HG03575 (cell line): ENCODE results near the gene MANSC1.
"Not testable (repeated sequence)": the region's sequence is repeated elsewhere in the genome, so short reads cannot be mapped to it uniquely, and the experiment has no call there.

Experiments used
- ATAC-seq: cut with Tn5 transposase; IDR thresholded peaks from one replicate; pipeline ENCODE4 v1.9.1; 2021; ENCODE audit not compliant: unreplicated experiment, insufficient number of reproducible peaks, low FRiP score; ENCODE audit errors: extremely low read depth

The MANSC1 gene

GRCh38 chr12:12366701-12367481 lies 16.8 kb upstream of the MANSC1 start:
- no peak for ATAC-seq

GRCh38 chr12:12365931-12366431 lies 15.9 kb upstream of the MANSC1 start:
- ATAC-seq, result no peak

DNA sequence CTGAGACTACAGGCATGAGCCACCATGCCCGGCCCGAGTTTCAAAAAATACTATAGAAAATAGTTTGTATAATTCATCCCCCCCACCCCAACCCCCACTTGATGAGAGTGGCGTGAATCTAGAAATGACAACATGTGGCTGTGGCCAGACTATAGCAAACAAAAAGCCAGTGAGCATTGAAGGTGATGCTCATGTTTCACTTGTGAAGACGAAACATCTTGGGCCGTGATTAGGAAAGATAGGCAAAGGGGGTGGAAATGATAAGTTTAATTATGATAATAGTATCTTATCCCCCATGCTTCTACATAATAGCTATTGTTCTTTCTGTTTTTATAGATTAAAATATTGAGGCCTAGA lies 15.4 kb upstream of the MANSC1 start:
- no peak for ATAC-seq

DNA sequence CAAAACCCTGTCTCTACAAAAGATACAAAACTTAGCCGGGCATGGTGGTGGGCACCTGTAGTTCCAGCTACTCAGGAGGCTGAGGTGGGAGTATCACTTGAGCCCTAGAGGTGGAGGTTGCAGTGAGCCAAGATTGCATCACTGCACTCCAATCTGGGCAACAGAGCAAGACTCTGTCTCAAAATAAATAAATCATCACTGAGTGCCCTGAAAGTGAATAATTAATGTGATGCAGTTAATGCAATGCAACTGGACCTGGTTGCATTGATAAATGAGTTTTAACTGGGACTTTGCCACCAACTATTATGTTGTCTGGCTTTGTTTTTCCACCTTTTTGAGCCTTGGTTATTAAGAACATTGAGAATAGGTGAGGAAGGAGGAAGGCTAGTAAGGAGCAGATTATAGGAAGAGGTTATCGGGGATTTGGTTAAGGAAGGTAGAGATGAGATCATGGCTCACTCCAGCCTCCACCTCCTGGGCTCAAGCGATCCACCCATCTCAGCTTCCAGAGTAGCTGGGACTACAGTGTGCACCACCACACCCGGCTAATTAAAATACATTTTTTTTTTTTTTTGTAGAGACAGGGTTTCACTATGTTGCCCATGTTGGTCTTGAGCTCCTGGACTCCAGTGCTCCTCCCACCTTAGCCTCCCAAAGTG lies 14.9 kb upstream of the MANSC1 start:
- ATAC-seq, result no peak

GRCh38 chr12:12358528-12358927 lies 8.5 kb upstream of the MANSC1 start:
- no peak for ATAC-seq

- ATAC-seq, result no peak
Observed at GRCh38 chr12:12357719-12358461, 7.8 kb upstream of the MANSC1 start.

DNA sequence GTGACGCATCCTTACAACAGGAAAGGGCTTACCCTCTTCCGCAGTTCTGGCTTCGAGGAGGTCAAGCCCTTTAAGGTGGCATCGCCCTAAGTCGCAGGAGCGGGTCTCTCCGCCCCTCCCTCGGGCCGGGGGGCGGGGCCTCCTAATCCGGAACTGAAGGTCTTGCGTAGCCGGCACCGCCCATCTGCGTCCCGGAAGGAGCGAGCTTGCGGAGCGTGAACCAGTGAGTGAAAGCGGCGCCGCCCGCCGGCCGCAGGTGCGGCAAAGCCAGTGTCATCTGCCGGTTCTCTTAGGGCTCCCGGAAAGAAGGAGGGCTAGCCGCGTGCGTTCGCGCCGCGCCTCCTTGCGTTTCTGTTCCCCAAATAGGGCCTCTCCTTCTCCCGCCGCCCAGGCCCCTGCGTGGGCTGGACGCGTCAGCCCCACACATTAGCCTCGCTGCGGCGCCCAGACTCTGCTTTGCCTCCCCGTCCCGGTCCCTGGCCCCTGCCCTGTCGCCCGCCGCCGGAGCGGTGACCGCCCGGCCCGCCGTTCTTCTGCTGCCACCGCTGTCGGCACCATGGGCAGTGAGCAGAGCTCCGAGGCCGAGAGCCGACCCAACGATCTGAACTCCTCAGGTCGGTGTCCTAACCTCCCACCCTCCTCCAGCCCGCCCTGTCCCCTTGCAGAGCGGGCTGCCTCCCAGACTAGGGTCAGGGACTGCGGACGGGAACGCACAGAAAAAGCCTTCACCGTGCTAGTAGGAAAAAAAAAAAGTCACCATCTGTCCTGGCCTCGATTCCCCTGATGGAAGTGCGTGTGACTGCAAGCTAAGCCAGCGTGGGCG lies 7.1 kb upstream of the MANSC1 start, which contains the start of gene BORCS5:
BORCS5 (plus strand) TSS at position 183 of the 823 bp plus-strand sequence; CDS start at position 557, 374 bp downstream.
- peak; percentile 64 for ATAC-seq

DNA sequence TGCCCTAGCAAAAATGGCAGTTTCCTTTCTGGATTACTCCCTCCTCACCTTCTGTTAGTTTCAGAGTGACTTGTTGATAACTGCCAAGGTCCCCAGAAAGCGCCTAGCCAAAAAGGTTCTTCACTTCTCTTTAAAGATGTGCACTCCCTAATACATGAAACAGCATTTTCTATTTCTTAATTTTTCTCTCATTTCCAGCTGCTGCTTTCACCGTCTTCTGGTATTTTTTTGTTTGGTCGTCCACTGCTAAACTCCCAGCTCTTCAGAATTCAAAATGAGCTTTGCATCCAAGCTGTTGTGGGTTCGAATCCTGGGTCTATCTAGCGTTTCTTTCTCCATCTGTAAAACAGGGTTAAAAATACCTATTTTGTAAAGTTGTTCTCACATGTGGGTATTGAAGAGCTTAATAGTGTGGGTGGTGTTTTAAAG lies 6.4 kb upstream of the MANSC1 start:
- ATAC-seq, result no peak

- ATAC-seq, result no peak
Observed at GRCh38 chr12:12353807-12354206, 3.8 kb upstream of the MANSC1 start.

DNA sequence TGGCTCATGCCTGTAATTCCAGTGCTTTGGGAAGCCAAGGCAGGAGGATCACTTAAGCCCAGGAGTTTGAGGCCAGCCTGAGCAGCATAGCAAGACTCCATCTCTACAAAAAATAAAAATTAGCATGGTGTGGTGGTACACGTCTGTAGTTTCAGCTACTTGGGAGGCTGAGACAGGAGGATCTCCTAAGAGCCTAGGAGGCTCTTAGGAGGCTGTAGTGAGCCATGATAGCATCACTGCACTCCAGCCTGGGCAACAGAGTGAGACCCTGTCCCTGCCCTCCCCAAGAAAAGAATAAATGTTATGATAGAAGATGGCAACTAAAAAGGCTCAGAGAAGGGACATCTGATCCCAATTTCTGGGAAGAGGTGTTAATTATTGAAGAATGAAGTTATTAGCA lies 3.2 kb upstream of the MANSC1 start:
- ATAC-seq, result no peak

DNA sequence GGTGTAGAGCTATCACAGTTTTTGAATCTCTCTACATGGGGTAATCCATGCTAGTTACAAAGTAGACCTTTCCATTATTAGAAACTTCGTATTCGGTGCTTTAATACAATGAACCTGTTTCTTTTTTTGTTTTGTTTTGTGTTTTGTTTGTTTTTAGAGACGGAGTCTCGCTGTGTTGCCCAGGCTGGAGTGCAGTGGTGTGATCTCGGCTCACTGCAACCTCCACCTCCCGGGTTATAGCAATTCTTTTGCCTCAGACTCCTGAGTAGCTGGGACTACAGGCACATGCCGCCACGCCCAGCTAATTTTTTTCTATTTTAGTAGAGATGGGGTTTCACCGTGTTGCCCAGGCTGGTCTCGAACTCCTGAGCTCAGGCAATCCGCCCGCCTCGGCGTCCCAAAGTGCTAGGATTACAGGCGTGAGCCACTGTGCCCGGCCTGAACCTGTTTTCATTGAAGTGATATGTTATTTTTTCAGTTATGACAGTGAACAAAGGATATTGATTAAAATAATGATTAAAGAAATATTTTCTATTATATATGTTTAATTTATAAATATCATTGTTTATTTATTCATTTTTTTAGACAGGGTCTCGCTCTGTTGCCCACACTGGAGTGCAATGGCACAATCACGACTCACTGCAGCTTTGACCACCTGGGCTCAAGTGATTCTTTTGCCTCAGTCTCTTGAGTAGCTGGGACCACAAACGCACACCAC lies 1.6 kb upstream of the MANSC1 start:
- ATAC-seq, result not testable (repeated sequence)

GRCh38 chr12:12350868-12351463 lies 924 bp upstream of the MANSC1 start:
- ATAC-seq, result no peak

DNA sequence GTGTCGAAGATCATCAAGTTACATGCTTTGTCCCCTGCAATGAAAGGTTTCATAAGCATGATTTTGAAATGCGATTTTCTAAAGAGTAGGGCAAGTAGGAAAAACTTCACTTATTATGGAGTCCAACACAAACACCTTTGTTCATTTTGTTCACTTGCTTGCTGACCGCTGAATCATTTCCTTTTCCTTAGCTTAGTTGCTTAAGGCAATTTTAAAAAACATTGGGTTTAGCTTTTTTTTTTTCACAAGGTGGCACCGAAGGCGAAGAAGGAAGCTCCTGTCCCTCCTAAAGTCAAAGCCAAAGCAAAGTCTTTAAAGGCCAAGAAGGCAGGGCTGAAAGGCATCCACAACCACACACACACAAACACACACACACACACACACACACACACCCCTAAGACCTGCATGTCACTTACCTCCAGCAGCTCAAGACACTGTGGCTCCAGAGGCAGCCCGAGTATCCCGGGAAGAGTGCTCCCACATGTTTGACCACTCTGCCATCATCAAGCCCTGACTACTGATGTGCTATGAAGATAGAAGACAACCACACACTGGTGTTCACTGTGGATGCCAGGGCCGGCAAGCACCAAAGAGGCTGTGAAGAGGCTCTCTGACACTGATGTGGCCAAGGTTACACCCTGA lies 11.4 kb downstream of the MANSC1 start:
- ATAC-seq, result no peak

GRCh38 chr12:12336511-12336910 lies 13.5 kb downstream of the MANSC1 start:
- ATAC-seq, result no peak

- no peak for ATAC-seq
Observed at GRCh38 chr12:12336049-12336411, 14.0 kb downstream of the MANSC1 start.

DNA sequence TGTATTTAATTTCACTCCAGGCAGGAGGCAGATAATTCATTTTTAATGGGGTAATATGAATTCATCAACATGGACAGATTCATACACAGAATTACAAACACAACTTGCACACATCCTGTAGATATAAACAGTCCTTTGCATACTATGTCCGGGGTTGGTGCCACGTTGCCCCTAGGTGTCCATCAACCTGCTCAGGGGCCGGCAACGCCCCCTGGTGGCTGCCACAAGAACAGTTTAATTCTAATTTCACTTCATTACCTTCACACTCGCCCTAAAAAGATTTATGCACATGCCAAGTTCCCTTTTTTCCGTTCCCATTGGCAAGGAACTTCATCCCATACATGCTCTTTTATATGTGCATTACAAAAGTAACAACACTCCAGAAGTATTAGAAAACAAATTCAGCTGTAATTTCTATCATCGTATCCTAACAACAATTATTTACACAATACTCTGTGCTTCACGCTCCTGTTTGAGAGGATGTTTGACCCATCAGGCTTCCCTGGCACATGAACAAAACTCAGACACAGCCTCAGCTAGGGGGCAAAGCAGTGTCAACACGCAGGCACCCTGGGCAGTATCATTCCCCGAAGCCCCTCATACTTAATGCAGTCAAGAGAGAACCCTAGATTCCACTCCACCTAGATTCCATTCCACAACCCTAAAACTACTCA lies 15.5 kb downstream of the MANSC1 start:
- ATAC-seq, result no peak
